Endothelial cell of umbilical vein (primary cell): Measurements from ENCODE around the gene PCF11. TPM values are rescaled to one million over a fixed set of nuclear protein-coding genes. Genes with fewer than 3 reads are reported as not detected.

Experiments used
- BruUV-seq: library from RNA; stranded (reverse); fragments of 400-500 nt; replicated peaks from 2 replicates; lab custom pipeline; 2021; lab: Mats Ljungman, UMichigan
- CTCF ChIA-PET: fragments of 300-600, 350-600 bp; sonication (Branson Sonifier 250); formaldehyde crosslinking; loops from one replicate; lab custom pipeline; 2021; ENCODE audit warnings: antibody characterized with exemption, inconsistent platforms; lab: Charles Lee
- POLR2A ChIA-PET: fragments of 300-600, 350-600 bp; sonication (Branson Sonifier 250); formaldehyde crosslinking; loops from one replicate; lab custom pipeline; 2021; ENCODE audit warnings: antibody characterized with exemption, inconsistent platforms; lab: Charles Lee
- DNase-seq: peaks from one replicate; pipeline ENCODE4 v3.0.0-alpha.2; 2011; ENCODE audit warnings: low read depth, low spot score
- FAIRE-seq: peaks from 2 replicates; lab custom pipeline; 2011; peaks lifted over from hg19 to GRCh38; lab: Jason Lieb, UNC
- H2AFZ ChIP-seq: 2 replicates; pipeline ENCODE4 v1.6.0; 2012; ENCODE audit warnings: low read depth, low read length, control low read depth, inconsistent platforms
- H3K27ac ChIP-seq: 2 replicates; pipeline ENCODE4 v1.5.1; 2011; ENCODE audit warnings: low read depth, mild to moderate bottlenecking, control low read depth, low read length, moderate library complexity; ENCODE audit not compliant: insufficient read depth
- H3K27me3 ChIP-seq, 2 experiments: 2 replicates each; pipeline versions ENCODE4 v1.6.0 to v1.6.1; 2011; ENCODE audit warnings: low read length in 2 of 2, mixed read lengths in 1 of 2; ENCODE audit not compliant: control insufficient read depth in 2 of 2, insufficient read depth in 2 of 2
- H3K36me3 ChIP-seq, 2 experiments: 2 replicates in 1 of 2; 3 replicates in 1 of 2; pipeline ENCODE4 v1.5.1; 2011; ENCODE audit warnings: low read length in 2 of 2, mild to moderate bottlenecking in 1 of 2, moderate library complexity in 1 of 2; ENCODE audit not compliant: control insufficient read depth in 2 of 2, insufficient read depth in 2 of 2; ENCODE audit errors: extremely low read depth in 1 of 2
- H3K4me1 ChIP-seq: 3 replicates; pipeline ENCODE4 v1.5.1; 2011; ENCODE audit warnings: mild to moderate bottlenecking, low read length; ENCODE audit not compliant: control insufficient read depth, insufficient read depth; ENCODE audit errors: extremely low read depth
- H3K4me2 ChIP-seq: 2 replicates; pipeline ENCODE4 v1.6.1; 2011; ENCODE audit warnings: low read length, control low read depth, mixed read lengths; ENCODE audit not compliant: insufficient read depth
- H3K4me3 ChIP-seq, 3 experiments: fragments of 200-600 bp in 1 of 3; sonication (generic), shearing (Covaris generic) in 1 of 3; replicated peaks in 1 of 3; 2 replicates each; pipeline ENCODE4 v1.5.1; 2011 to 2016; ENCODE audit warnings: control low read depth in 3 of 3, low read length in 3 of 3, mild to moderate bottlenecking in 2 of 3, inconsistent platforms in 1 of 3, low read depth in 1 of 3, moderate library complexity in 1 of 3; ENCODE audit not compliant: insufficient read depth in 1 of 3
- H3K79me2 ChIP-seq: 2 replicates; pipeline ENCODE4 v1.6.0; 2012; ENCODE audit warnings: low read length, inconsistent platforms; ENCODE audit not compliant: control insufficient read depth, insufficient read depth
- H3K9ac ChIP-seq: replicated peaks from 2 replicates; pipeline ENCODE3; 2011; ENCODE audit warnings: low read length, control low read depth; ENCODE audit not compliant: insufficient read depth; ENCODE audit errors: extremely low read depth
- H3K9me1 ChIP-seq: replicated peaks from 3 replicates; pipeline ENCODE4 v1.6.0; 2011; ENCODE audit warnings: mild to moderate bottlenecking, low read length; ENCODE audit not compliant: control insufficient read depth, insufficient read depth; ENCODE audit errors: extremely low read depth
- H3K9me3 ChIP-seq: replicated peaks from 2 replicates; pipeline ENCODE4 v1.5.1; 2012; ENCODE audit warnings: low read length, inconsistent platforms; ENCODE audit not compliant: control insufficient read depth, insufficient read depth
- H4K20me1 ChIP-seq: replicated peaks from 2 replicates; pipeline ENCODE3; 2011; ENCODE audit warnings: mild to moderate bottlenecking, low read length; ENCODE audit not compliant: control insufficient read depth, insufficient read depth; ENCODE audit errors: extremely low read depth
- CTCF ChIP-seq, 2 donors: IDR thresholded peaks; 1 replicate in 1 of 2; 2 replicates in 1 of 2; pipeline ENCODE4 v1.5.1; 2011; ENCODE audit warnings: low read length in 2 of 2, mild to moderate bottlenecking in 2 of 2, moderate library complexity in 2 of 2, control low read depth in 1 of 2, inconsistent platforms in 1 of 2, low read depth in 1 of 2; ENCODE audit not compliant: insufficient read depth in 1 of 2; ENCODE audit errors: extremely low read depth in 1 of 2
- EZH2 ChIP-seq: IDR thresholded peaks from 2 replicates; pipeline ENCODE4 v1.6.1; 2012; ENCODE audit warnings: borderline replicate concordance, low read depth, mild to moderate bottlenecking, moderate library complexity, low read length, inconsistent platforms; ENCODE audit not compliant: severe bottlenecking
- FOS ChIP-seq: IDR thresholded peaks from 2 replicates; pipeline ENCODE4 v1.6.1; 2011; ENCODE audit warnings: mild to moderate bottlenecking, low read length, moderate library complexity, borderline replicate concordance; ENCODE audit not compliant: insufficient read depth
- GATA2 ChIP-seq: IDR thresholded peaks from 2 replicates; pipeline ENCODE4 v1.7.0; 2011; ENCODE audit warnings: low read depth, mild to moderate bottlenecking, moderate library complexity, mixed read lengths, low read length; ENCODE audit not compliant: insufficient read length, insufficient read depth
- JUN ChIP-seq: IDR thresholded peaks from 2 replicates; pipeline ENCODE4 v1.6.1; 2011; ENCODE audit warnings: borderline replicate concordance, low read depth; ENCODE audit not compliant: insufficient read length, insufficient read depth
- MAX ChIP-seq: IDR thresholded peaks from 2 replicates; pipeline ENCODE4 v1.6.1; 2011; ENCODE audit not compliant: insufficient read depth, insufficient read length
- MYC ChIP-seq: IDR thresholded peaks from one replicate; pipeline ENCODE4 v1.6.1; 2011; ENCODE audit warnings: mild to moderate bottlenecking, low read depth, low read length
- POLR2A ChIP-seq: IDR thresholded peaks from 2 replicates; pipeline ENCODE4 v1.6.1; 2012; ENCODE audit warnings: low read depth, mild to moderate bottlenecking, control low read depth, low read length
- POLR2AphosphoS5 ChIP-seq: IDR thresholded peaks from 2 replicates; pipeline ENCODE4 v1.6.1; 2012; ENCODE audit warnings: low read depth, mild to moderate bottlenecking, control low read depth, low read length, moderate library complexity; ENCODE audit not compliant: insufficient read depth
- dilution Hi-C: fragments of 300-500 bp; cut with MboI; formaldehyde crosslinking; loops from one replicate; pipeline ENCODE4 v1.15.0; 2019; ENCODE audit warnings: low sequenced_read_pairs; ENCODE audit not compliant: extremely low pct_ligation_motif_present
- intact Hi-C: fragments of 100-400 bp; cut with micrococcal nuclease; formaldehyde crosslinking; loops from one replicate; pipeline ENCODE4 v1.10.0; 2022
- polyA plus RNA-seq, 4 experiments: library from polyadenylated mRNA; depleted of rRNA in 3 of 4; stranded (reverse) in 3 of 4; unstranded in 1 of 4; fragments of >200 nt; gene quantifications; 2 replicates each; pipeline versions ENCODE4 v1.2.1 to v1.2.3, GENCODE V29; 2011 to 2012; ENCODE audit warnings: missing spikeins in 1 of 4
- total RNA-seq: library from RNA; stranded (reverse); gene quantifications from 2 replicates; pipeline ENCODE4 v1.2.3, GENCODE V29; 2021

PCF11 gene
- total and polyA plus RNA-seq, 2 donors (not counting 3 experiments of a cell fraction or from before 2014, with no cell fraction given): 38.0 to 51.2 TPM

- Histone ChIP-seq H3K9me3 (no peaks in the 10 kb centered on the region), H3K27ac (no peak overlapping the region), H4K20me1 (peaks cover 20% of the 10 kb centered on the region), H3K27me3 (no peaks in the 10 kb centered on the region), H3K9me1 (no peaks in the 10 kb centered on the region), H3K9ac (no peak overlapping the region), H3K4me1 (peaks cover 25% of the 10 kb centered on the region), H3K4me3 (no peak overlapping the region), H3K36me3 (peaks cover 6 to 28% of the 10 kb centered on the region in 2 experiments), H2AFZ (no peak overlapping the region), H3K4me2 (no peak overlapping the region), H3K79me2 (peaks cover 84% of the 10 kb centered on the region)
- POLR2A ChIA-PET: no interaction called here
- intact Hi-C loops: no loop called here
- dilution Hi-C loops: no loop called here
- CTCF ChIA-PET: interaction anchor here (1.0 to 1.5 kb wide), 2 partner anchors 76 to 85 kb away, joined by 3 to 4 read pairs; no protein-coding TSS in a partner anchor
- TF ChIP-seq JUN: no peak
- no peak for TF ChIP-seq FOS
- TF ChIP-seq POLR2A: no peak
- no peak for TF ChIP-seq MAX
- no peak for TF ChIP-seq GATA2
- TF ChIP-seq EZH2: no peak
- TF ChIP-seq CTCF (IDR thresholded peaks at IDR 0.05; ENCODE audit: extremely low read depth in 1 of 2, insufficient read depth in 1 of 2, low read depth in 1 of 2, low read length in 2 of 2): no peak
- TF ChIP-seq MYC: no peak
- TF ChIP-seq POLR2AphosphoS5: no peak
- FAIRE-seq: no peak
- no peak for DNase-seq
- no TSS peak for BruUV-seq
Observed at GRCh38 chr11:83174008-83174407, 17.1 kb downstream of the PCF11 start.
